ENCODE measurements around the gene FGF14.

FGF14 gene

GRCh38 chr13:102318233-102318632 lies 83.6 kb downstream of the FGF14 start:
- no peak for TF ChIP-seq CTCF (IDR thresholded peaks at IDR 0.05; ENCODE audit: poor library complexity, severe bottlenecking)
- no peak overlapping the region for H3K4me3 ChIP-seq (ENCODE audit: severe bottlenecking)
- no peaks in the 10 kb centered on the region for H3K27me3 ChIP-seq (ENCODE audit: insufficient read depth, poor library complexity, severe bottlenecking)
- H3K27ac ChIP-seq (ENCODE audit: poor library complexity, severe bottlenecking), result no peak overlapping the region
- no peaks in the 10 kb centered on the region for H3K4me1 ChIP-seq (ENCODE audit: insufficient read depth, poor library complexity, severe bottlenecking)
- DNase-seq (ENCODE audit: low spot score) (no peak), ATAC-seq (ENCODE audit: low read depth) (no peak)
- H3K36me3 ChIP-seq (ENCODE audit: low read depth), result no peaks in the 10 kb centered on the region
- H3K9me3 ChIP-seq (ENCODE audit: severe bottlenecking), result no peaks in the 10 kb centered on the region

GRCh38 chr13:102317593-102317992 lies 84.3 kb downstream of the FGF14 start:
- H3K9me3 ChIP-seq (ENCODE audit: severe bottlenecking), result no peaks in the 10 kb centered on the region
- H3K27ac ChIP-seq (ENCODE audit: poor library complexity, severe bottlenecking), result no peak overlapping the region

GRCh38 chr13:102316732-102317131 lies 85.1 kb downstream of the FGF14 start:
- Histone ChIP-seq H3K4me1 (ENCODE audit: insufficient read depth, poor library complexity, severe bottlenecking) (no peaks in the 10 kb centered on the region), H3K36me3 (ENCODE audit: low read depth) (no peaks in the 10 kb centered on the region), H3K27ac (ENCODE audit: poor library complexity, severe bottlenecking) (no peak overlapping the region), H3K4me3 (ENCODE audit: severe bottlenecking) (no peak overlapping the region), H3K27me3 (ENCODE audit: insufficient read depth, poor library complexity, severe bottlenecking) (no peaks in the 10 kb centered on the region), H3K9me3 (ENCODE audit: severe bottlenecking) (no peaks in the 10 kb centered on the region)
- ATAC-seq (ENCODE audit: low read depth), result no peak
- DNase-seq (ENCODE audit: low spot score), result no peak
- TF ChIP-seq CTCF (IDR thresholded peaks at IDR 0.05; ENCODE audit: poor library complexity, severe bottlenecking), result no peak

More at GRCh38 chr13:102317593-102317992, 84.3 kb downstream of the FGF14 start:
- DNase-seq (ENCODE audit: low spot score), result no peak
- H3K4me1 ChIP-seq (ENCODE audit: insufficient read depth, poor library complexity, severe bottlenecking), result no peaks in the 10 kb centered on the region
- H3K27me3 ChIP-seq (ENCODE audit: insufficient read depth, poor library complexity, severe bottlenecking), result no peaks in the 10 kb centered on the region
- no peak overlapping the region for H3K4me3 ChIP-seq (ENCODE audit: severe bottlenecking)
- H3K36me3 ChIP-seq (ENCODE audit: low read depth), result no peaks in the 10 kb centered on the region
- TF ChIP-seq CTCF (IDR thresholded peaks at IDR 0.05; ENCODE audit: poor library complexity, severe bottlenecking), result no peak
- ATAC-seq (ENCODE audit: low read depth), result no peak

GRCh38 chr13:102312841-102313240 lies 89.0 kb downstream of the FGF14 start:
- Histone ChIP-seq H3K4me1 (ENCODE audit: insufficient read depth, poor library complexity, severe bottlenecking) (no peaks in the 10 kb centered on the region), H3K27ac (ENCODE audit: poor library complexity, severe bottlenecking) (no peak overlapping the region), H3K4me3 (ENCODE audit: severe bottlenecking) (no peak overlapping the region), H3K36me3 (ENCODE audit: low read depth) (no peaks in the 10 kb centered on the region), H3K27me3 (ENCODE audit: insufficient read depth, poor library complexity, severe bottlenecking) (no peaks in the 10 kb centered on the region), H3K9me3 (ENCODE audit: severe bottlenecking) (no peaks in the 10 kb centered on the region)
- TF ChIP-seq CTCF (IDR thresholded peaks at IDR 0.05; ENCODE audit: poor library complexity, severe bottlenecking), result no peak
- ATAC-seq (ENCODE audit: low read depth) (no peak), DNase-seq (ENCODE audit: low spot score) (no peak)

- Histone ChIP-seq H3K9me3 (ENCODE audit: severe bottlenecking) (no peaks in the 10 kb centered on the region), H3K27me3 (ENCODE audit: insufficient read depth, poor library complexity, severe bottlenecking) (no peaks in the 10 kb centered on the region), H3K4me3 (ENCODE audit: severe bottlenecking) (no peak overlapping the region), H3K27ac (ENCODE audit: poor library complexity, severe bottlenecking) (no peak overlapping the region), H3K36me3 (ENCODE audit: low read depth) (no peaks in the 10 kb centered on the region), H3K4me1 (ENCODE audit: insufficient read depth, poor library complexity, severe bottlenecking) (no peaks in the 10 kb centered on the region)
- ATAC-seq (ENCODE audit: low read depth), result no peak
- TF ChIP-seq CTCF (IDR thresholded peaks at IDR 0.05; ENCODE audit: poor library complexity, severe bottlenecking), result no peak
- DNase-seq (ENCODE audit: low spot score), result no peak
Observed at GRCh38 chr13:102311901-102312300, 89.9 kb downstream of the FGF14 start.
